HepG2 (cell line): ENCODE results near the gene INTS7. TPM values are rescaled to one million over a fixed set of nuclear protein-coding genes. Genes with fewer than 3 reads are reported as not detected.

ENCODE experiments used
- BRD4 ChIP-seq: sonication (generic); formaldehyde crosslinking; IDR thresholded peaks from 2 replicates; pipeline ENCODE4 v1.4.0; 2020; ENCODE audit warnings: missing genetic modification reagents
- CCDC6 ChIP-seq: sonication (generic); formaldehyde crosslinking; IDR thresholded peaks from 2 replicates; pipeline ENCODE4 v1.8.1; 2022; ENCODE audit warnings: mild to moderate bottlenecking, missing genetic modification reagents, moderate library complexity
- FIP1L1 ChIP-seq: fragments of 200-400 bp; formaldehyde crosslinking; IDR thresholded peaks from 2 replicates; pipeline ENCODE4 v1.6.1; 2018; ENCODE audit warnings: low read depth, mild to moderate bottlenecking, low read length, moderate library complexity, borderline replicate concordance; ENCODE audit not compliant: insufficient read depth
- GABPA ChIP-seq, 2 experiments: IDR thresholded peaks; 2 replicates each; pipeline ENCODE4 v1.6.1; 2011 to 2016; ENCODE audit warnings: low read depth in 2 of 2, low read length in 1 of 2, missing biosample characterization in 1 of 2, missing genetic modification characterization in 1 of 2
- HNRNPLL ChIP-seq: fragments of 200-400 bp; formaldehyde crosslinking; IDR thresholded peaks from 2 replicates; pipeline ENCODE4 v1.6.1; 2017; ENCODE audit warnings: mild to moderate bottlenecking, low read depth, low read length; ENCODE audit not compliant: poor library complexity, severe bottlenecking
- HNRNPUL1 ChIP-seq: fragments of 200-400 bp; formaldehyde crosslinking; IDR thresholded peaks from 2 replicates; pipeline ENCODE4 v1.6.1; 2017; ENCODE audit warnings: low read depth, mild to moderate bottlenecking, low read length, moderate library complexity
- KLF15 ChIP-seq: sonication (generic); formaldehyde crosslinking; IDR thresholded peaks from 2 replicates; pipeline ENCODE4 v1.8.1; 2023; ENCODE audit warnings: borderline replicate concordance, mild to moderate bottlenecking, inconsistent platforms, missing genetic modification reagents, mixed read lengths
- NCOA2 ChIP-seq: sonication (generic); formaldehyde crosslinking; IDR thresholded peaks from 2 replicates; pipeline ENCODE4 v1.8.0; 2022; ENCODE audit warnings: inconsistent platforms
- SAP130 ChIP-seq: IDR thresholded peaks from 2 replicates; pipeline ENCODE4 v1.6.1; 2016; ENCODE audit warnings: low read depth
- SP1 ChIP-seq, 2 experiments: fragments of 450-650 bp in 1 of 2; sonication (generic) in 1 of 2; formaldehyde crosslinking in 1 of 2; IDR thresholded peaks; 2 replicates each; pipeline versions ENCODE4 v1.4.0 to v1.6.1; 2016 to 2020; ENCODE audit warnings: missing genetic modification reagents in 1 of 2
- ZNF17 ChIP-seq: sonication (generic); formaldehyde crosslinking; IDR thresholded peaks from 2 replicates; pipeline ENCODE4 v1.5.0; 2020; ENCODE audit warnings: mild to moderate bottlenecking, missing genetic modification reagents
- ZNF296 ChIP-seq: sonication (generic); formaldehyde crosslinking; conservative IDR thresholded peaks from 2 replicates; pipeline ENCODE4 v1.5.0; 2020; ENCODE audit warnings: mild to moderate bottlenecking, missing genetic modification reagents
- ZNF564 ChIP-seq: sonication (generic); formaldehyde crosslinking; IDR thresholded peaks from 2 replicates; pipeline ENCODE4 v1.8.1; 2023; ENCODE audit warnings: mild to moderate bottlenecking, missing genetic modification reagents
- ZNF589 ChIP-seq: sonication (generic); formaldehyde crosslinking; conservative IDR thresholded peaks from 2 replicates; pipeline ENCODE4 v1.8.0; 2022; ENCODE audit warnings: mild to moderate bottlenecking, moderate library complexity, missing genetic modification reagents
- ZNF598 ChIP-seq: sonication (generic); formaldehyde crosslinking; IDR thresholded peaks from 2 replicates; pipeline ENCODE4 v1.5.1; 2020; ENCODE audit warnings: mild to moderate bottlenecking, missing genetic modification reagents, borderline replicate concordance
- polyA plus RNA-seq, 8 experiments: library from polyadenylated mRNA; depleted of rRNA in 3 of 8; stranded (reverse) in 7 of 8; unstranded in 1 of 8; fragments of >200 nt; fragmentation: Illumina TruSeq in 4 of 8; extraction: Trizol in 4 of 8; gene quantifications; 2 replicates each; pipeline versions ENCODE4 v1.2.1 to v1.2.3, GENCODE V29; 2011 to 2016; ENCODE audit warnings: low read depth in 4 of 8, missing spikeins in 1 of 8, mixed read lengths in 1 of 8; ENCODE audit not compliant: insufficient read depth in 1 of 8
- total RNA-seq, 5 experiments: library from RNA; depleted of rRNA; stranded (reverse); fragments of >200 nt; fragmentation: Illumina TruSeq; extraction: Trizol; gene quantifications; 2 replicates each; pipeline ENCODE4 v1.2.3, GENCODE V29; 2016; ENCODE audit warnings: low read depth in 1 of 5
- TF ChIP-seq, protein P1 (sequence below): conservative IDR thresholded peaks from 2 replicates; pipeline ENCODE4 v1.6.1; 2018; ENCODE audit warnings: missing genetic modification reagents
- TF ChIP-seq, protein P2 (sequence below): sonication (generic); formaldehyde crosslinking; IDR thresholded peaks from 2 replicates; pipeline ENCODE4; 2020; ENCODE audit warnings: missing genetic modification reagents, mild to moderate bottlenecking, borderline replicate concordance
- TF ChIP-seq, protein P3 (sequence below): sonication (generic); formaldehyde crosslinking; IDR thresholded peaks from 2 replicates; pipeline ENCODE4 v1.5.1; 2020; ENCODE audit warnings: missing genetic modification reagents, mild to moderate bottlenecking, borderline replicate concordance
- TF ChIP-seq, protein P4 (sequence below): sonication (generic); formaldehyde crosslinking; IDR thresholded peaks from 2 replicates; pipeline ENCODE4 v1.4.0; 2020; ENCODE audit warnings: mild to moderate bottlenecking, low read depth, missing genetic modification reagents

Gene INTS7
- total and polyA plus RNA-seq, 2 of the 13 experiments (the other 11 are each of a cell fraction or from before 2014, with no cell fraction given) = 18.3 to 22.4 TPM

DNA sequence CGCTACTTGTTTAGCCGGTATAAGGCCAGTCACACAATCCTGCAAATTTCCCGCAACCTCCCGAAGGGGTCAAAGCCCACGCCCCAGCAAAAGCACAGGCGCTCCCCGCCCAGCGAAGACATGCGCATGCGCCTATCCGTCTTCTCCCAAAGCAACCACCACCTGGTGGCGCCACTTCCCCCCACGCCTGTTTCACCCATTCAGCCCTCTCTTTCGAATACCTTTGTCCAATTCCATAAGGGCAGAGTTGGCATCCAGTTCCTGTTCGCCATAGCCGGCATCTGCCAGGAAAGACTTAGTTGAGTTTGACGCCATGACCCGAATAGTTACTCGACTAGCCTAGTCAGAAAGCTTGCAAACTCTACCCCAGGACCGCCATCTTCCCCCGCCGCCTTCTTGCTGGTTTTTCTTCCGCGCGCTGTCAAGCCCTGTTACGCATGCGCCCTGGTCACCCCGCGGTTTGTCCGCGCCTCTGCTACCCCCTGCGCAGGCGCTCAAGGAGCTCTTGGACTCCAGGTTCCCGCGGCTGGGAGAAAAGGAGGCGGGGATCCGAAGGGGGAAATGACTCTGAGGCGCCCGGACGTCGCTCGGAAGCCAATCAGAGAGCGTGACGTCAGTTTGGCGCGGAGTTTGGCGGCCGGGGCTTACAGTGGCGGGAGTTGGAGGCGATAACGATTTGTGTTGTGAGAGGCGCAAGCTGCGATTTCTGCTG is at the start of gene INTS7, which contains the start of gene DTL (continued):
- TF ChIP-seq, protein P1, sequence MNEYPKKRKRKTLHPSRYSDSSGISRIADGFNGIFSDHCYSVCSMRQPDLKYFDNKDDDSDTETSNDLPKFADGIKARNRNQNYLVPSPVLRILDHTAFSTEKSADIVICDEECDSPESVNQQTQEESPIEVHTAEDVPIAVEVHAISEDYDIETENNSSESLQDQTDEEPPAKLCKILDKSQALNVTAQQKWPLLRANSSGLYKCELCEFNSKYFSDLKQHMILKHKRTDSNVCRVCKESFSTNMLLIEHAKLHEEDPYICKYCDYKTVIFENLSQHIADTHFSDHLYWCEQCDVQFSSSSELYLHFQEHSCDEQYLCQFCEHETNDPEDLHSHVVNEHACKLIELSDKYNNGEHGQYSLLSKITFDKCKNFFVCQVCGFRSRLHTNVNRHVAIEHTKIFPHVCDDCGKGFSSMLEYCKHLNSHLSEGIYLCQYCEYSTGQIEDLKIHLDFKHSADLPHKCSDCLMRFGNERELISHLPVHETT (CRISPR knock-in tag) = peak; percentile 34
- 0 out of 2 replicates have a peak, but pooled peaks have one; percentile 44 for TF ChIP-seq ZNF589 (CRISPR knock-in tag)
- TF ChIP-seq ZNF296 = no peak
- no peak for TF ChIP-seq HNRNPUL1
- no peak for TF ChIP-seq SP1 (IDR thresholded peaks at IDR 0.05)
- 0 out of 2 replicates have a peak, but pooled peaks have one; percentile 24 for TF ChIP-seq SP1 (CRISPR knock-in tag; IDR thresholded peaks at IDR 0.05)
- TF ChIP-seq, protein P2, sequence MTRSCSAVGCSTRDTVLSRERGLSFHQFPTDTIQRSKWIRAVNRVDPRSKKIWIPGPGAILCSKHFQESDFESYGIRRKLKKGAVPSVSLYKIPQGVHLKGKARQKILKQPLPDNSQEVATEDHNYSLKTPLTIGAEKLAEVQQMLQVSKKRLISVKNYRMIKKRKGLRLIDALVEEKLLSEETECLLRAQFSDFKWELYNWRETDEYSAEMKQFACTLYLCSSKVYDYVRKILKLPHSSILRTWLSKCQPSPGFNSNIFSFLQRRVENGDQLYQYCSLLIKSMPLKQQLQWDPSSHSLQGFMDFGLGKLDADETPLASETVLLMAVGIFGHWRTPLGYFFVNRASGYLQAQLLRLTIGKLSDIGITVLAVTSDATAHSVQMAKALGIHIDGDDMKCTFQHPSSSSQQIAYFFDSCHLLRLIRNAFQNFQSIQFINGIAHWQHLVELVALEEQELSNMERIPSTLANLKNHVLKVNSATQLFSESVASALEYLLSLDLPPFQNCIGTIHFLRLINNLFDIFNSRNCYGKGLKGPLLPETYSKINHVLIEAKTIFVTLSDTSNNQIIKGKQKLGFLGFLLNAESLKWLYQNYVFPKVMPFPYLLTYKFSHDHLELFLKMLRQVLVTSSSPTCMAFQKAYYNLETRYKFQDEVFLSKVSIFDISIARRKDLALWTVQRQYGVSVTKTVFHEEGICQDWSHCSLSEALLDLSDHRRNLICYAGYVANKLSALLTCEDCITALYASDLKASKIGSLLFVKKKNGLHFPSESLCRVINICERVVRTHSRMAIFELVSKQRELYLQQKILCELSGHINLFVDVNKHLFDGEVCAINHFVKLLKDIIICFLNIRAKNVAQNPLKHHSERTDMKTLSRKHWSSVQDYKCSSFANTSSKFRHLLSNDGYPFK (CRISPR knock-in tag) = peak; percentile 92; the same call in 1 of the 2 replicates
- 0 out of 2 replicates have a peak, but pooled peaks have one; percentile 45 for TF ChIP-seq ZNF598 (CRISPR knock-in tag)
- peak; percentile 98 for TF ChIP-seq SAP130 (CRISPR knock-in tag)
- no peak for TF ChIP-seq ZNF17 (CRISPR knock-in tag)
- TF ChIP-seq NCOA2 (CRISPR knock-in tag) = 0 out of 2 replicates have a peak, but pooled peaks have one; percentile 25
- TF ChIP-seq FIP1L1 = no peak
- TF ChIP-seq, protein P3, sequence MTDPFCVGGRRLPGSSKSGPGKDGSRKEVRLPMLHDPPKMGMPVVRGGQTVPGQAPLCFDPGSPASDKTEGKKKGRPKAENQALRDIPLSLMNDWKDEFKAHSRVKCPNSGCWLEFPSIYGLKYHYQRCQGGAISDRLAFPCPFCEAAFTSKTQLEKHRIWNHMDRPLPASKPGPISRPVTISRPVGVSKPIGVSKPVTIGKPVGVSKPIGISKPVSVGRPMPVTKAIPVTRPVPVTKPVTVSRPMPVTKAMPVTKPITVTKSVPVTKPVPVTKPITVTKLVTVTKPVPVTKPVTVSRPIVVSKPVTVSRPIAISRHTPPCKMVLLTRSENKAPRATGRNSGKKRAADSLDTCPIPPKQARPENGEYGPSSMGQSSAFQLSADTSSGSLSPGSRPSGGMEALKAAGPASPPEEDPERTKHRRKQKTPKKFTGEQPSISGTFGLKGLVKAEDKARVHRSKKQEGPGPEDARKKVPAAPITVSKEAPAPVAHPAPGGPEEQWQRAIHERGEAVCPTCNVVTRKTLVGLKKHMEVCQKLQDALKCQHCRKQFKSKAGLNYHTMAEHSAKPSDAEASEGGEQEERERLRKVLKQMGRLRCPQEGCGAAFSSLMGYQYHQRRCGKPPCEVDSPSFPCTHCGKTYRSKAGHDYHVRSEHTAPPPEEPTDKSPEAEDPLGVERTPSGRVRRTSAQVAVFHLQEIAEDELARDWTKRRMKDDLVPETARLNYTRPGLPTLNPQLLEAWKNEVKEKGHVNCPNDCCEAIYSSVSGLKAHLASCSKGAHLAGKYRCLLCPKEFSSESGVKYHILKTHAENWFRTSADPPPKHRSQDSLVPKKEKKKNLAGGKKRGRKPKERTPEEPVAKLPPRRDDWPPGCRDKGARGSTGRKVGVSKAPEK = no peak
- 0 out of 2 replicates have a peak, but pooled peaks have one; percentile 45 for TF ChIP-seq KLF15 (CRISPR knock-in tag)
- peak; percentile 95 for TF ChIP-seq CCDC6 (CRISPR knock-in tag)
- peak; percentile 76; the same call in 1 of the 2 replicates for TF ChIP-seq ZNF564 (CRISPR knock-in tag)
- TF ChIP-seq GABPA (IDR thresholded peaks at IDR 0.05; ENCODE audit: low read depth, low read length) = peak; percentile 49; the same call in 1 of the 2 replicates
- peak; percentile 88 for TF ChIP-seq GABPA (CRISPR knock-in tag; IDR thresholded peaks at IDR 0.05; ENCODE audit: low read depth)
- TF ChIP-seq, protein P4, sequence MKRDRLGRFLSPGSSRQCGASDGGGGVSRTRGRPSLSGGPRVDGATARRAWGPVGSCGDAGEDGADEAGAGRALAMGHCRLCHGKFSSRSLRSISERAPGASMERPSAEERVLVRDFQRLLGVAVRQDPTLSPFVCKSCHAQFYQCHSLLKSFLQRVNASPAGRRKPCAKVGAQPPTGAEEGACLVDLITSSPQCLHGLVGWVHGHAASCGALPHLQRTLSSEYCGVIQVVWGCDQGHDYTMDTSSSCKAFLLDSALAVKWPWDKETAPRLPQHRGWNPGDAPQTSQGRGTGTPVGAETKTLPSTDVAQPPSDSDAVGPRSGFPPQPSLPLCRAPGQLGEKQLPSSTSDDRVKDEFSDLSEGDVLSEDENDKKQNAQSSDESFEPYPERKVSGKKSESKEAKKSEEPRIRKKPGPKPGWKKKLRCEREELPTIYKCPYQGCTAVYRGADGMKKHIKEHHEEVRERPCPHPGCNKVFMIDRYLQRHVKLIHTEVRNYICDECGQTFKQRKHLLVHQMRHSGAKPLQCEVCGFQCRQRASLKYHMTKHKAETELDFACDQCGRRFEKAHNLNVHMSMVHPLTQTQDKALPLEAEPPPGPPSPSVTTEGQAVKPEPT (CRISPR knock-in tag) = 0 out of 2 replicates have a peak, but pooled peaks have one; percentile 16
- peak; percentile 71 for TF ChIP-seq HNRNPLL
- peak; percentile 51; the same call in 1 of the 2 replicates for TF ChIP-seq BRD4
